Stimulated activated CD4-positive, alpha-beta T cell treated with anti-CD3 and anti-CD28 coated beads, Interleukin-1b, Interleukin-23, amount 100 ng/mL, for 48 hours (primary cell): ENCODE results near the gene TMEM38A.
"Not testable (repeated sequence)": the region's sequence is repeated elsewhere in the genome, so short reads cannot be mapped to it uniquely, and the experiment has no call there.

ENCODE experiments used
- DNase-seq: peaks from one replicate; pipeline ENCODE4 v3.0.0-alpha.2; 2020

Gene TMEM38A

GRCh38 chr19:16640951-16641350, 20.0 kb upstream of the TMEM38A start:
- no peak for DNase-seq

- DNase-seq: no peak
Measured at GRCh38 chr19:16641695-16642094, 19.2 kb upstream of the TMEM38A start.

GRCh38 chr19:16645140-16645539, 15.8 kb upstream of the TMEM38A start:
- no peak for DNase-seq

GRCh38 chr19:16649734-16650133, 11.2 kb upstream of the TMEM38A start:
- no peak for DNase-seq

GRCh38 chr19:16650821-16651220, 10.1 kb upstream of the TMEM38A start:
- no peak for DNase-seq

- DNase-seq: not testable (repeated sequence)
Measured at GRCh38 chr19:16651421-16652188, 9.3 kb upstream of the TMEM38A start.

GRCh38 chr19:16652854-16653253, 8.1 kb upstream of the TMEM38A start:
- DNase-seq: no peak

GRCh38 chr19:16654140-16654539, 6.8 kb upstream of the TMEM38A start:
- no peak for DNase-seq

- DNase-seq: no peak
Measured at GRCh38 chr19:16654627-16655026, 6.3 kb upstream of the TMEM38A start.

- DNase-seq: no peak
Measured at GRCh38 chr19:16655727-16656126, 5.2 kb upstream of the TMEM38A start.

- no peak for DNase-seq
Measured at GRCh38 chr19:16657384-16657783, 3.6 kb upstream of the TMEM38A start.

GRCh38 chr19:16659464-16659831, 1.5 kb upstream of the TMEM38A start:
- DNase-seq: no peak

- DNase-seq: peak; percentile 99
Measured at GRCh38 chr19:16659832-16660708, 869 bp upstream of the TMEM38A start, which contains the start of gene SMIM7. Gene SMIM7 (minus strand): TSS chr19:16660144. CDS start chr19:16660110, 34 bp downstream.

- DNase-seq: peak; percentile 6
Measured at GRCh38 chr19:16661480-16662034, 618 bp downstream of the TMEM38A start.

GRCh38 chr19:16668176-16668575, 7.2 kb downstream of the TMEM38A start:
- no peak for DNase-seq

GRCh38 chr19:16668702-16669101, 7.8 kb downstream of the TMEM38A start:
- not testable (repeated sequence) for DNase-seq

GRCh38 chr19:16670291-16670690, 9.4 kb downstream of the TMEM38A start:
- no peak for DNase-seq

- DNase-seq: no peak
Measured at GRCh38 chr19:16671652-16672274, 10.8 kb downstream of the TMEM38A start.

GRCh38 chr19:16673231-16673630, 12.3 kb downstream of the TMEM38A start:
- DNase-seq: no peak

GRCh38 chr19:16673839-16674238, 12.9 kb downstream of the TMEM38A start:
- not testable (repeated sequence) for DNase-seq

GRCh38 chr19:16676101-16676798, 15.3 kb downstream of the TMEM38A start:
- DNase-seq: no peak

GRCh38 chr19:16677055-16677454, 16.1 kb downstream of the TMEM38A start:
- no peak for DNase-seq

- no peak for DNase-seq
Measured at GRCh38 chr19:16678498-16678897, 17.6 kb downstream of the TMEM38A start.
